ENCODE results near the gene NOCT.

- TF ChIP-seq SP1 (CRISPR knock-in tag; conservative IDR thresholded peaks at IDR 0.05) (no peak), CTCF (IDR thresholded peaks at IDR 0.05) (no peak), ZNF423 (CRISPR knock-in tag; IDR thresholded peaks at IDR 0.05) (no peak), OVOL2 (CRISPR knock-in tag; IDR thresholded peaks at IDR 0.05; ENCODE audit: borderline replicate concordance) (no peak), NR2C2 (CRISPR knock-in tag; IDR thresholded peaks at IDR 0.05) (no peak), ATF3 (CRISPR knock-in tag; conservative IDR thresholded peaks at IDR 0.05) (no peak)
Observed at GRCh38 chr4:139085141-139085540, 69.6 kb downstream of the NOCT start.
